ENCODE measurements around the gene MGME1. TPM values are rescaled to one million over a fixed set of nuclear protein-coding genes. Genes with fewer than 3 reads are reported as not detected.

MGME1 gene
- total and polyA plus RNA-seq, 2 of the 13 experiments (the other 11 are each of a cell fraction or from before 2014, with no cell fraction given), result 36.7 to 66.6 TPM

DNA sequence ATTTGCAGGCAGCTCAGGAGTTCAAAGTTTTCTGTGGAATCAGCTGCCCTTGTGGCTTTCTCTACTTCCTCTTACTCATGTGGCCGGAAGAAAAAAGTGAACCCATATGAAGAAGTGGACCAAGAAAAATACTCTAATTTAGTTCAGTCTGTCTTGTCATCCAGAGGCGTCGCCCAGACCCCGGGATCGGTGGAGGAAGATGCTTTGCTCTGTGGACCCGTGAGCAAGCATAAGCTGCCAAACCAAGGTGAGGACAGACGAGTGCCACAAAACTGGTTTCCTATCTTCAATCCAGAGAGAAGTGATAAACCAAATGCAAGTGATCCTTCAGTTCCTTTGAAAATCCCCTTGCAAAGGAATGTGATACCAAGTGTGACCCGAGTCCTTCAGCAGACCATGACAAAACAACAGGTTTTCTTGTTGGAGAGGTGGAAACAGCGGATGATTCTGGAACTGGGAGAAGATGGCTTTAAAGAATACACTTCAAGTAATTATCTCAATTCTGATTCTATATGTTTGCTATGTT is 1.1 kb downstream of the MGME1 start (continued):
- TF ChIP-seq, protein P1, sequence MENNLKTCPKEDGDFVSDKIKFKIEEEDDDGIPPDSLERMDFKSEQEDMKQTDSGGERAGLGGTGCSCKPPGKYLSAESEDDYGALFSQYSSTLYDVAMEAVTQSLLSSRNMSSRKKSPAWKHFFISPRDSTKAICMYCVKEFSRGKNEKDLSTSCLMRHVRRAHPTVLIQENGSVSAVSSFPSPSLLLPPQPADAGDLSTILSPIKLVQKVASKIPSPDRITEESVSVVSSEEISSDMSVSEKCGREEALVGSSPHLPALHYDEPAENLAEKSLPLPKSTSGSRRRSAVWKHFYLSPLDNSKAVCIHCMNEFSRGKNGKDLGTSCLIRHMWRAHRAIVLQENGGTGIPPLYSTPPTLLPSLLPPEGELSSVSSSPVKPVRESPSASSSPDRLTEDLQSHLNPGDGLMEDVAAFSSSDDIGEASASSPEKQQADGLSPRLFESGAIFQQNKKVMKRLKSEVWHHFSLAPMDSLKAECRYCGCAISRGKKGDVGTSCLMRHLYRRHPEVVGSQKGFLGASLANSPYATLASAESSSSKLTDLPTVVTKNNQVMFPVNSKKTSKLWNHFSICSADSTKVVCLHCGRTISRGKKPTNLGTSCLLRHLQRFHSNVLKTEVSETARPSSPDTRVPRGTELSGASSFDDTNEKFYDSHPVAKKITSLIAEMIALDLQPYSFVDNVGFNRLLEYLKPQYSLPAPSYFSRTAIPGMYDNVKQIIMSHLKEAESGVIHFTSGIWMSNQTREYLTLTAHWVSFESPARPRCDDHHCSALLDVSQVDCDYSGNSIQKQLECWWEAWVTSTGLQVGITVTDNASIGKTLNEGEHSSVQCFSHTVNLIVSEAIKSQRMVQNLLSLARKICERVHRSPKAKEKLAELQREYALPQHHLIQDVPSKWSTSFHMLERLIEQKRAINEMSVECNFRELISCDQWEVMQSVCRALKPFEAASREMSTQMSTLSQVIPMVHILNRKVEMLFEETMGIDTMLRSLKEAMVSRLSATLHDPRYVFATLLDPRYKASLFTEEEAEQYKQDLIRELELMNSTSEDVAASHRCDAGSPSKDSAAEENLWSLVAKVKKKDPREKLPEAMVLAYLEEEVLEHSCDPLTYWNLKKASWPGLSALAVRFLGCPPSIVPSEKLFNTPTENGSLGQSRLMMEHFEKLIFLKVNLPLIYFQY (CRISPR knock-in tag; IDR thresholded peaks at IDR 0.05; ENCODE audit: borderline replicate concordance), result no peak
- TF ChIP-seq ZNF569 (CRISPR knock-in tag; IDR thresholded peaks at IDR 0.05; ENCODE audit: borderline replicate concordance) (no peak), ZNF235 (CRISPR knock-in tag; IDR thresholded peaks at IDR 0.05; ENCODE audit: borderline replicate concordance) (no peak), NFKB2 (CRISPR knock-in tag; IDR thresholded peaks at IDR 0.05; ENCODE audit: borderline replicate concordance) (no peak), ZIK1 (CRISPR knock-in tag; IDR thresholded peaks at IDR 0.05; ENCODE audit: borderline replicate concordance, low read depth) (no peak), SMYD3 (CRISPR knock-in tag; IDR thresholded peaks at IDR 0.05) (no peak), NCOA5 (CRISPR knock-in tag; IDR thresholded peaks at IDR 0.05) (no peak), RBM22 (optimal IDR thresholded peaks at IDR 0.05; ENCODE audit: low read length) (no peak), ZNF354B (CRISPR knock-in tag; IDR thresholded peaks at IDR 0.05) (peak; percentile 74; the same call in 1 of the 2 replicates), BRD4 (CRISPR knock-in tag; IDR thresholded peaks at IDR 0.05) (no peak), ZNF12 (CRISPR knock-in tag; IDR thresholded peaks at IDR 0.05) (no peak)
- TF ChIP-seq, protein P2, sequence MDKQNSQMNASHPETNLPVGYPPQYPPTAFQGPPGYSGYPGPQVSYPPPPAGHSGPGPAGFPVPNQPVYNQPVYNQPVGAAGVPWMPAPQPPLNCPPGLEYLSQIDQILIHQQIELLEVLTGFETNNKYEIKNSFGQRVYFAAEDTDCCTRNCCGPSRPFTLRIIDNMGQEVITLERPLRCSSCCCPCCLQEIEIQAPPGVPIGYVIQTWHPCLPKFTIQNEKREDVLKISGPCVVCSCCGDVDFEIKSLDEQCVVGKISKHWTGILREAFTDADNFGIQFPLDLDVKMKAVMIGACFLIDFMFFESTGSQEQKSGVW (CRISPR knock-in tag; IDR thresholded peaks at IDR 0.05; ENCODE audit: borderline replicate concordance), result no peak
- TF ChIP-seq, protein P3, sequence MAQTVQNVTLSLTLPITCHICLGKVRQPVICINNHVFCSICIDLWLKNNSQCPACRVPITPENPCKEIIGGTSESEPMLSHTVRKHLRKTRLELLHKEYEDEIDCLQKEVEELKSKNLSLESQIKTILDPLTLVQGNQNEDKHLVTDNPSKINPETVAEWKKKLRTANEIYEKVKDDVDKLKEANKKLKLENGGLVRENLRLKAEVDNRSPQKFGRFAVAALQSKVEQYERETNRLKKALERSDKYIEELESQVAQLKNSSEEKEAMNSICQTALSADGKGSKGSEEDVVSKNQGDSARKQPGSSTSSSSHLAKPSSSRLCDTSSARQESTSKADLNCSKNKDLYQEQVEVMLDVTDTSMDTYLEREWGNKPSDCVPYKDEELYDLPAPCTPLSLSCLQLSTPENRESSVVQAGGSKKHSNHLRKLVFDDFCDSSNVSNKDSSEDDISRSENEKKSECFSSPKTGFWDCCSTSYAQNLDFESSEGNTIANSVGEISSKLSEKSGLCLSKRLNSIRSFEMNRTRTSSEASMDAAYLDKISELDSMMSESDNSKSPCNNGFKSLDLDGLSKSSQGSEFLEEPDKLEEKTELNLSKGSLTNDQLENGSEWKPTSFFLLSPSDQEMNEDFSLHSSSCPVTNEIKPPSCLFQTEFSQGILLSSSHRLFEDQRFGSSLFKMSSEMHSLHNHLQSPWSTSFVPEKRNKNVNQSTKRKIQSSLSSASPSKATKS (CRISPR knock-in tag; IDR thresholded peaks at IDR 0.05), result no peak
- TF ChIP-seq, protein P4, sequence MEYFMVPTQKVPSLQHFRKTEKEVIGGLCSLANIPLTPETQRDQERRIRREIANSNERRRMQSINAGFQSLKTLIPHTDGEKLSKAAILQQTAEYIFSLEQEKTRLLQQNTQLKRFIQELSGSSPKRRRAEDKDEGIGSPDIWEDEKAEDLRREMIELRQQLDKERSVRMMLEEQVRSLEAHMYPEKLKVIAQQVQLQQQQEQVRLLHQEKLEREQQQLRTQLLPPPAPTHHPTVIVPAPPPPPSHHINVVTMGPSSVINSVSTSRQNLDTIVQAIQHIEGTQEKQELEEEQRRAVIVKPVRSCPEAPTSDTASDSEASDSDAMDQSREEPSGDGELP (IDR thresholded peaks at IDR 0.05; ENCODE audit: borderline replicate concordance, low read depth), result peak; percentile 84; the same call in 1 of the 2 replicates
- TF ChIP-seq, protein P5, sequence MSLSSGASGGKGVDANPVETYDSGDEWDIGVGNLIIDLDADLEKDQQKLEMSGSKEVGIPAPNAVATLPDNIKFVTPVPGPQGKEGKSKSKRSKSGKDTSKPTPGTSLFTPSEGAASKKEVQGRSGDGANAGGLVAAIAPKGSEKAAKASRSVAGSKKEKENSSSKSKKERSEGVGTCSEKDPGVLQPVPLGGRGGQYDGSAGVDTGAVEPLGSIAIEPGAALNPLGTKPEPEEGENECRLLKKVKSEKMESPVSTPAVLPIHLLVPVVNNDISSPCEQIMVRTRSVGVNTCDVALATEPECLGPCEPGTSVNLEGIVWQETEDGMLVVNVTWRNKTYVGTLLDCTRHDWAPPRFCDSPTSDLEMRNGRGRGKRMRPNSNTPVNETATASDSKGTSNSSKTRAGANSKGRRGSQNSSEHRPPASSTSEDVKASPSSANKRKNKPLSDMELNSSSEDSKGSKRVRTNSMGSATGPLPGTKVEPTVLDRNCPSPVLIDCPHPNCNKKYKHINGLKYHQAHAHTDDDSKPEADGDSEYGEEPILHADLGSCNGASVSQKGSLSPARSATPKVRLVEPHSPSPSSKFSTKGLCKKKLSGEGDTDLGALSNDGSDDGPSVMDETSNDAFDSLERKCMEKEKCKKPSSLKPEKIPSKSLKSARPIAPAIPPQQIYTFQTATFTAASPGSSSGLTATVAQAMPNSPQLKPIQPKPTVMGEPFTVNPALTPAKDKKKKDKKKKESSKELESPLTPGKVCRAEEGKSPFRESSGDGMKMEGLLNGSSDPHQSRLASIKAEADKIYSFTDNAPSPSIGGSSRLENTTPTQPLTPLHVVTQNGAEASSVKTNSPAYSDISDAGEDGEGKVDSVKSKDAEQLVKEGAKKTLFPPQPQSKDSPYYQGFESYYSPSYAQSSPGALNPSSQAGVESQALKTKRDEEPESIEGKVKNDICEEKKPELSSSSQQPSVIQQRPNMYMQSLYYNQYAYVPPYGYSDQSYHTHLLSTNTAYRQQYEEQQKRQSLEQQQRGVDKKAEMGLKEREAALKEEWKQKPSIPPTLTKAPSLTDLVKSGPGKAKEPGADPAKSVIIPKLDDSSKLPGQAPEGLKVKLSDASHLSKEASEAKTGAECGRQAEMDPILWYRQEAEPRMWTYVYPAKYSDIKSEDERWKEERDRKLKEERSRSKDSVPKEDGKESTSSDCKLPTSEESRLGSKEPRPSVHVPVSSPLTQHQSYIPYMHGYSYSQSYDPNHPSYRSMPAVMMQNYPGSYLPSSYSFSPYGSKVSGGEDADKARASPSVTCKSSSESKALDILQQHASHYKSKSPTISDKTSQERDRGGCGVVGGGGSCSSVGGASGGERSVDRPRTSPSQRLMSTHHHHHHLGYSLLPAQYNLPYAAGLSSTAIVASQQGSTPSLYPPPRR (CRISPR knock-in tag; IDR thresholded peaks at IDR 0.05; ENCODE audit: borderline replicate concordance), result no peak

All from HepG2 (cell line).